Effector memory CD4-positive, alpha-beta T cell (primary cell): Measurements from ENCODE around the gene PLPP1.

ENCODE experiments used
- DNase-seq, 3 donors: peaks; one replicate each; pipeline ENCODE4 v3.0.0-alpha.2; 2020
- H3K27ac ChIP-seq: 2 replicates; pipeline ENCODE4 v1.7.0; 2013; ENCODE audit warnings: mild to moderate bottlenecking, low read length, moderate library complexity; ENCODE audit not compliant: insufficient read depth, poor library complexity, severe bottlenecking
- H3K27me3 ChIP-seq: replicated peaks from 2 replicates; pipeline ENCODE4 v1.7.0; 2013; ENCODE audit warnings: mild to moderate bottlenecking, low read length; ENCODE audit not compliant: insufficient read depth, control insufficient read depth, poor library complexity, severe bottlenecking
- H3K36me3 ChIP-seq: 2 replicates; pipeline ENCODE4 v1.7.0; 2013; ENCODE audit warnings: mild to moderate bottlenecking, low read length, moderate library complexity; ENCODE audit not compliant: control insufficient read depth, insufficient read depth
- H3K4me1 ChIP-seq: 2 replicates; pipeline ENCODE4 v1.7.0; 2013; ENCODE audit warnings: low read length, mild to moderate bottlenecking; ENCODE audit not compliant: control insufficient read depth, insufficient read depth, poor library complexity, severe bottlenecking
- H3K4me3 ChIP-seq: 2 replicates; pipeline ENCODE4 v1.7.0; 2013; ENCODE audit warnings: low read length, low read depth, mild to moderate bottlenecking; ENCODE audit not compliant: insufficient read depth, poor library complexity, severe bottlenecking
- H3K9me3 ChIP-seq: 2 replicates; pipeline ENCODE4 v1.7.0; 2013; ENCODE audit warnings: mild to moderate bottlenecking, low read length, moderate library complexity; ENCODE audit not compliant: control insufficient read depth

The PLPP1 gene

GRCh38 chr5:55572020-55572419, 37.3 kb upstream of the PLPP1 start:
- Histone ChIP-seq H3K4me1 (no peaks in the 10 kb centered on the region), H3K36me3 (no peaks in the 10 kb centered on the region), H3K4me3 (no peak overlapping the region), H3K27ac (no peak overlapping the region), H3K9me3 (no peaks in the 10 kb centered on the region), H3K27me3 (no peaks in the 10 kb centered on the region)
- no peak for DNase-seq

- H3K9me3 ChIP-seq, result no peaks in the 10 kb centered on the region
- H3K4me3 ChIP-seq, result no peak overlapping the region
- H3K4me1 ChIP-seq, result no peaks in the 10 kb centered on the region
- H3K27ac ChIP-seq, result no peak overlapping the region
- DNase-seq, result no peak
- H3K27me3 ChIP-seq, result no peaks in the 10 kb centered on the region
- no peaks in the 10 kb centered on the region for H3K36me3 ChIP-seq
Observed at GRCh38 chr5:55570570-55570969, 35.8 kb upstream of the PLPP1 start.

DNA sequence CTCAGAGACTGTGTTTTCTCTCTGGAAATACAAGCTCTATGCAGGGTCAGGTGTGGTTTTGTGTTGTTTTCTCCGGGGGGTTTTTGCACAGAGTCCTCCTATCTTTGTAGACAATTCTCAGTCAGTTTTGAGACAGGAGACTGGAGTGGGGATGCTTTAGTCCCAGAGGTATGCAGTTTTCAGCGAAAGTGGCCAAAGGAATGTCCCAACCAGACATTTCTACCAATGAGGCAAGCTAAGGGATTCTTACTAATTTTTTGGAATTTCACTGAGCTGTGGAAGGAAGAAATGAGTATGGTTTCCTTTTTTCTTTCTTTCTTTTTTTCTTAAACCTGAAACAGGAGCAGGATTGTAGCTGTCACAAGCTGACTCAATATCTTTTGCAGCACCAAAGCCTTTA, 35.3 kb upstream of the PLPP1 start:
- Histone ChIP-seq H3K36me3 (no peaks in the 10 kb centered on the region), H3K4me3 (no peak overlapping the region), H3K4me1 (no peaks in the 10 kb centered on the region), H3K9me3 (no peaks in the 10 kb centered on the region), H3K27ac (no peak overlapping the region), H3K27me3 (no peaks in the 10 kb centered on the region)
- DNase-seq, result no peak

- H3K9me3 ChIP-seq, result no peaks in the 10 kb centered on the region
- no peak overlapping the region for H3K4me3 ChIP-seq
- H3K4me1 ChIP-seq, result no peaks in the 10 kb centered on the region
- no peak for DNase-seq
- H3K27me3 ChIP-seq, result no peaks in the 10 kb centered on the region
- H3K36me3 ChIP-seq, result no peaks in the 10 kb centered on the region
- H3K27ac ChIP-seq, result no peak overlapping the region
Observed at GRCh38 chr5:55569513-55569865, 34.7 kb upstream of the PLPP1 start.

DNA sequence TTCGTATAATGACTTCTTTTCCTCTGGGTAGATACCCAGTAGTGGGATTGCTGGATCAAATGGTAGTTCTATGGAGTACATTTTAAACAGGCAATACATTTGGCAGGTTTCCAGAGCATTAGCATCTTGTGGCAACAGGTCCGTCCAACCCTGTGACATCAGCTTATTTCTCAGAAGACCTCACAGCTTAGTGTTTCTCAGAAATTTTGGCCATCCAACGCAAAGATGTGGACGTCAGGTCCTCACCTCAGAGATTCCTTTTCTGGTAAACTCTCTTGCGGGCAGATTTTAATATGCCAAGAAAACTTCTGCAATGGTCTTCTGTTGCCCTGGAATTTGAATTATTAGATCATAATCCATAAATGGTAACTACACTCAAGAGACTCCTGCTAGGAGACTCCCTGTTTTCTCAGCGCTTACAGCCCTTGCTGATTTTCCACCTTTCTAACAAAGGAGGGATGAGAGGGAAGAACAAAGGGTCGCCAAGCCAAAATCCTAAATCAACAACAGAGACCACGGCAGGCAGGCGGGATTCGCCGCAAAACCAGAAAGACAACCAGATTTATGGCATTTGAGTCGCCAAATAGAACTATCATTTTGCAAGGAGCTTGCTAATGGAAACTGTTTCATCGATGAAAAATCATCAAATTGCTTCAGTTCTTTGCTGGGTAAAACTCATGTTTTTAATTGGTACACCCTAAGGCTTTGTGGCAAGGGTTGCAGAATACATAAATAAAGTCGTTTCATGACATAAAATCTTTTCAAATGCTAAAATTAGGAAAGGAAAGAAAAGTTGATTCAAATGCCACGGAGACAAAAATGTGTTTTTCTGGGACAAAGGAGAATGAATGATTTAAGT, 34.1 kb upstream of the PLPP1 start:
- DNase-seq, result no peak
- Histone ChIP-seq H3K27ac (no peak overlapping the region), H3K27me3 (no peaks in the 10 kb centered on the region), H3K4me1 (no peaks in the 10 kb centered on the region), H3K9me3 (no peaks in the 10 kb centered on the region), H3K36me3 (no peaks in the 10 kb centered on the region), H3K4me3 (no peak overlapping the region)

DNA sequence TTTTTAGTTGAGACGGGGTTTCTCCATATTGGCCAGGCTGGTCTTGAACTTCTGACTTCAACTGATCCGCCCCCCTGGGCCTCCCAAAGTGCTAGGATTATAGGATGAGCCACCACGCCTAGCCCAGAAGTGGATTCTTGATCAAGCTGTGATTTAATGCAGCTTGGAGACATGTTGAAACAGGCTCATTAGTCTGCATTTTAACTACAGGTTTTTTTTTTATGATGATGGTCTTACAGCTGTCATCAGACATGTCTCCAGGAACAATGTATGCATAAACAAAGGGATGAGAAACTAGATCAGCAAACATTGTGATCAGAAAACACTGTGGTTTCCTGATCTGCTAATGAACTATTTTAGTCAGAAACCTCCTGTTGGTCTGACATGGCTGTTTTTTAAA, 30.0 kb upstream of the PLPP1 start:
- H3K4me1 ChIP-seq, result no peaks in the 10 kb centered on the region
- H3K27ac ChIP-seq, result no peak overlapping the region
- no peak overlapping the region for H3K4me3 ChIP-seq
- no peaks in the 10 kb centered on the region for H3K36me3 ChIP-seq
- H3K27me3 ChIP-seq, result no peaks in the 10 kb centered on the region
- DNase-seq, result no peak
- no peaks in the 10 kb centered on the region for H3K9me3 ChIP-seq

GRCh38 chr5:55558484-55558883, 23.7 kb upstream of the PLPP1 start:
- no peaks in the 10 kb centered on the region for H3K9me3 ChIP-seq
- H3K4me1 ChIP-seq, result no peaks in the 10 kb centered on the region
- no peak for DNase-seq
- no peaks in the 10 kb centered on the region for H3K27me3 ChIP-seq
- no peaks in the 10 kb centered on the region for H3K36me3 ChIP-seq
- no peak overlapping the region for H3K27ac ChIP-seq
- no peak overlapping the region for H3K4me3 ChIP-seq

- Histone ChIP-seq H3K4me3 (no peak overlapping the region), H3K4me1 (no peaks in the 10 kb centered on the region), H3K27ac (no peak overlapping the region), H3K9me3 (no peaks in the 10 kb centered on the region), H3K36me3 (no peaks in the 10 kb centered on the region), H3K27me3 (no peaks in the 10 kb centered on the region)
- no peak for DNase-seq
Observed at GRCh38 chr5:55557123-55557522, 22.4 kb upstream of the PLPP1 start.

DNA sequence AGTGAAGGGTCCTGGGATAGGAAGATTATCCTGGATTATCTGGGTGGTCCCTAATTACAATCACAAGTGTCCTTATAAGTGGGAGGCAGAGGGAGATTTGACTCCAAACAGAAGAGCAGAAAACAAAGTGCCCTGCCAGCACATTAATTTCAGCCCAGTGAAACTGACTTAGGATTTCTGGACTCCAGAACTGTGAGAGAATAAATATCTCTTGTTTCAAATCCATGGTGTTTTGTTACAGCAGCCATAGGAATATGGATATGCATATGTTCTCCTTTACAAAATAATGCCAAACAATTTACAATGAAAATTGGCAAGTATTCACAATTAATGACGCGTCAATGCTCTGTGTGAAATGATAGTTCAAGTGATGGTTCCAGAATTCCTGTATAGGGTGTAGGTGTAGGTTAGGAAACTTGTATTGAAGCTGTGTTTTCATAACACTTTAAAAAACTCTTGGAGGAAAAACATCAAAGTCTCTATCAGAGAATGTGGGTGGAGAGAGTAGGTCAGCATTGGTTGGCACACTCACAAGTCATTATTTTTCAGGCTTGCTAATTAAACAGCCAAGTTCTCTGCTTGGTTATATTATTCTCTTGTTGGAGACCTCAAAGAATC, 19.9 kb upstream of the PLPP1 start:
- H3K4me3 ChIP-seq, result no peak overlapping the region
- DNase-seq, result no peak
- H3K27ac ChIP-seq, result no peak overlapping the region
- no peaks in the 10 kb centered on the region for H3K9me3 ChIP-seq
- no peaks in the 10 kb centered on the region for H3K36me3 ChIP-seq
- H3K27me3 ChIP-seq, result no peaks in the 10 kb centered on the region
- H3K4me1 ChIP-seq, result no peaks in the 10 kb centered on the region

DNA sequence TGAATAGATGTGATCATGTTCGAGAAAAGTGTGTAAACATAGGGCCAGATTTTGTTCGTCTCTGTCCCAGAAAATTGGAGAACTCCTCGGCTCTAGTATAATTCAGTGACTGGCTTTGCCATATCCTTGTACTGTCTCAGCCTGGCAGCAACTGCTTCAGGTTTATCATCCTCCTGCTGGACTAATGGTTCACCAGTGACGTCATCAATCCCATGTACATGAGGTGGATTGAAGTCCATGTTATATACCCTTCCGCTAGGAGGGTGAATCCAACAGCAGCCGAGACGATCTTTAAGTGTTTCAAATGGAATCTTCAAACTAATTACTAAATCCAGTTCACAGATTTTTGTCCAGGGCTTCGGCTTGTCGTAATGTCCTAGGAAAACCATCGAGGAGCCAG, 17.1 kb upstream of the PLPP1 start:
- no peak overlapping the region for H3K27ac ChIP-seq
- H3K36me3 ChIP-seq, result no peaks in the 10 kb centered on the region
- no peak for DNase-seq
- no peaks in the 10 kb centered on the region for H3K4me1 ChIP-seq
- no peak overlapping the region for H3K4me3 ChIP-seq
- H3K9me3 ChIP-seq, result no peaks in the 10 kb centered on the region
- no peaks in the 10 kb centered on the region for H3K27me3 ChIP-seq
